ENCODE data around the gene BTBD6. TPM values are rescaled to one million over a fixed set of nuclear protein-coding genes. Genes with fewer than 3 reads are reported as not detected.

The BTBD6 gene
- total RNA-seq, 2 experiments from 2014 or later: 36.9 to 37.6 TPM

DNA sequence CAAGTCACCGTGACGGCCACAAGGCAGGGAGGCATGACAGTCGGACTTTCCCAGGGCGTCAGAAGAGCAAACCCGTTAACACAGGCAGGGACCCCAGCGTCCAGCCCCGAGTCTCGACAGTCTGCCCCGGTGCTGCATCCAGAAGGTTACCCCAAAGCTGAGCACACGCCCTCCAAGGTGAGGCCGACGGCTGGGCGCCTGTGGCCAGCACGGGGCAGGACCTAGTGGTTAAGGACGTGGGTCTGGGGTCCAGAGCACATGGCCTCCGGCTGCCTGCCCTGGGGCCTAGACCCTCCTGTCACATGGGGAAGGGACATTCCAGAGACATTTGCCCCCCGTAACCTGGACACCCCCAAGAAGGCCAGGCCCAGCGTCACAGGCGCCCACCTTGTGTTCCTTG lies 29.7 kb upstream of the BTBD6 start:
- CTCF ChIA-PET: no interaction called here
- Mint-ChIP-seq H3K27me3 (no peaks in the 10 kb centered on the region), H3K9me3 (no peaks in the 10 kb centered on the region), H3K4me1 (ENCODE audit: low read depth) (no peaks in the 10 kb centered on the region), H3K27ac (no peak overlapping the region), H3K4me3 (no peak overlapping the region), H3K36me3 (ENCODE audit: low read depth) (peaks cover 52% of the 10 kb centered on the region)
- H3K9me3 ChIP-seq (ENCODE audit: control insufficient read depth in 1 of 2, insufficient read depth in 1 of 2, low read length in 2 of 2): no peaks in the 10 kb centered on the region
- TF ChIP-seq, protein P1, sequence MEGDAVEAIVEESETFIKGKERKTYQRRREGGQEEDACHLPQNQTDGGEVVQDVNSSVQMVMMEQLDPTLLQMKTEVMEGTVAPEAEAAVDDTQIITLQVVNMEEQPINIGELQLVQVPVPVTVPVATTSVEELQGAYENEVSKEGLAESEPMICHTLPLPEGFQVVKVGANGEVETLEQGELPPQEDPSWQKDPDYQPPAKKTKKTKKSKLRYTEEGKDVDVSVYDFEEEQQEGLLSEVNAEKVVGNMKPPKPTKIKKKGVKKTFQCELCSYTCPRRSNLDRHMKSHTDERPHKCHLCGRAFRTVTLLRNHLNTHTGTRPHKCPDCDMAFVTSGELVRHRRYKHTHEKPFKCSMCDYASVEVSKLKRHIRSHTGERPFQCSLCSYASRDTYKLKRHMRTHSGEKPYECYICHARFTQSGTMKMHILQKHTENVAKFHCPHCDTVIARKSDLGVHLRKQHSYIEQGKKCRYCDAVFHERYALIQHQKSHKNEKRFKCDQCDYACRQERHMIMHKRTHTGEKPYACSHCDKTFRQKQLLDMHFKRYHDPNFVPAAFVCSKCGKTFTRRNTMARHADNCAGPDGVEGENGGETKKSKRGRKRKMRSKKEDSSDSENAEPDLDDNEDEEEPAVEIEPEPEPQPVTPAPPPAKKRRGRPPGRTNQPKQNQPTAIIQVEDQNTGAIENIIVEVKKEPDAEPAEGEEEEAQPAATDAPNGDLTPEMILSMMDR (IDR thresholded peaks at IDR 0.05): no peak
- POLR2A ChIA-PET: no interaction called here
- H3K27ac ChIP-seq (ENCODE audit: low read depth in 1 of 2, low read length in 2 of 2): no peak overlapping the region
- no peak for DNase-seq
- intact Hi-C loops (cut with DNase I, micrococcal nuclease): loop anchor here in 1 of 2 experiments (10.0 kb wide), 1 partner anchor 46 kb away; no protein-coding TSS in a partner anchor
- H3K4me3 ChIP-seq (ENCODE audit: low read length): no peak overlapping the region
- no peak for ATAC-seq (ENCODE audit: poor library complexity)
- no peaks in the 10 kb centered on the region for H3K27me3 ChIP-seq (ENCODE audit: control insufficient read depth in 1 of 2, insufficient read depth in 2 of 2, low read length in 2 of 2)
- peaks cover 76% of the 10 kb centered on the region for H3K36me3 ChIP-seq (ENCODE audit: insufficient read depth, low read length)
- H3K4me1 ChIP-seq (ENCODE audit: insufficient read depth, low read length): no peaks in the 10 kb centered on the region

DNA sequence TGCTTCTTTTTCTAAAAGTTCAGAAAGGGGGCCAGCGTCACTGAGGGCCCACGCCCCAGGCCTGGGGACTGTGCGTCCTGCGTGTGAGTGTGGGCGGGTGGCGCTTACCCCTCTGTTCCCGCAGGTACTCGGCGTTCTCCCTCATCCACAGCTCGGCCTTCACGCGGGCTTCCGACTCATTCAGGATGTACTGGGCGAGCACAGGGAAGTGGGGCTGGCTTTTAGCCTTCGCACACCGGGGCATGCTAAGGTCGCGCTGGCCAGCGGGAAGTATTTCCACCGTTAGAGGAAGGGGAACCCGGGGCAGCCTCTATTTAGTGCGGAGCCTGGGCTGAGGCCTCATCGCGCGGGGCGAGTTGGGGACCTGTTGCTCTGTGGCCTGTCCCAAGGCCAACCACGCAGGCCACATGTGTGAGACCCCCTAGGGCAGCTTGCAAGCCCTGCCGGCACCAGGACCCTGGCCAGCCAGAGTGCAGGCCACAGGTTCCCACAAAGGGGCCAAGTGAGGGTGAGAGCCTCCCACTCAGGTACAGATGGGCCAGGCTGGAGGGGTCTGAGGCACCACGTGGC lies 29.2 kb upstream of the BTBD6 start:
- Histone ChIP-seq H3K27ac (ENCODE audit: low read depth in 1 of 2, low read length in 2 of 2) (no peak overlapping the region), H3K4me1 (ENCODE audit: insufficient read depth, low read length) (no peaks in the 10 kb centered on the region), H3K36me3 (ENCODE audit: insufficient read depth, low read length) (peaks cover 77% of the 10 kb centered on the region), H3K9me3 (ENCODE audit: control insufficient read depth in 1 of 2, insufficient read depth in 1 of 2, low read length in 2 of 2) (no peaks in the 10 kb centered on the region), H3K4me3 (ENCODE audit: low read length) (no peak overlapping the region), H3K27me3 (ENCODE audit: control insufficient read depth in 1 of 2, insufficient read depth in 2 of 2, low read length in 2 of 2) (no peaks in the 10 kb centered on the region)
- ATAC-seq (ENCODE audit: poor library complexity): no peak
- ChIA-PET CTCF (no interaction called here), POLR2A (no interaction called here)
- Mint-ChIP-seq H3K4me1 (ENCODE audit: low read depth) (no peaks in the 10 kb centered on the region), H3K4me3 (no peak overlapping the region), H3K9me3 (no peaks in the 10 kb centered on the region), H3K36me3 (ENCODE audit: low read depth) (peaks cover 56% of the 10 kb centered on the region), H3K27me3 (no peaks in the 10 kb centered on the region), H3K27ac (no peak overlapping the region)
- TF ChIP-seq, protein P1 (IDR thresholded peaks at IDR 0.05): no peak
- intact Hi-C loops (cut with DNase I, micrococcal nuclease): loop anchor here in 1 of 2 experiments (10.0 kb wide), 1 partner anchor 46 kb away; no protein-coding TSS in a partner anchor
- no peak for DNase-seq

DNA sequence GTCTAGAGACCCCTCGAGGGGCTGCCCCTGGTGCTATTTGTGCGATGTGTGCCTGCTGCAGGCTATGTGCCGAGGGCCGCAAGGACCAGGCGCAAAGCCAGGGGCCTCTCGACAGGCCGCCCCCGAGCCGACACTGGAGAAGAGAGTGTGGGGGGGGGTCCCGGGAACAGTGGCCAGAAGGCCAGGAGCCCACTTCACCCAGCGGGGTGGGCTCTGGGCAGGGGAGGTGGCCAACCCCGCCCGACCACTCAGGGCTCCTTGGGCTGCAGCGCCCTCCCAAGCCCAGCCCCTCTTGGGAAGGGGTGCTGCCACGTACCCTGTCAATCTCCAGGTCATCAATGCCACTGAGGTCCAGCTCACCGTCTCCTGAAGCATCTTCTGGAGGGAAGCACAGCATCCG lies 28.6 kb upstream of the BTBD6 start:
- ATAC-seq (ENCODE audit: poor library complexity): no peak
- peaks cover 78% of the 10 kb centered on the region for H3K36me3 ChIP-seq (ENCODE audit: insufficient read depth, low read length)
- no peaks in the 10 kb centered on the region for H3K9me3 Mint-ChIP-seq

More for the DNA sequence above, 28.6 kb upstream of the BTBD6 start:
- no peaks in the 10 kb centered on the region for H3K27me3 Mint-ChIP-seq
- Histone ChIP-seq H3K27me3 (ENCODE audit: control insufficient read depth in 1 of 2, insufficient read depth in 2 of 2, low read length in 2 of 2) (no peaks in the 10 kb centered on the region), H3K4me1 (ENCODE audit: insufficient read depth, low read length) (no peaks in the 10 kb centered on the region), H3K4me3 (ENCODE audit: low read length) (no peak overlapping the region), H3K9me3 (ENCODE audit: control insufficient read depth in 1 of 2, insufficient read depth in 1 of 2, low read length in 2 of 2) (no peaks in the 10 kb centered on the region), H3K27ac (ENCODE audit: low read depth in 1 of 2, low read length in 2 of 2) (no peak overlapping the region)
- intact Hi-C loops (cut with DNase I, micrococcal nuclease): loop anchor here in 1 of 2 experiments (10.0 kb wide), 1 partner anchor 45 kb away; no protein-coding TSS in a partner anchor
- peaks cover 56% of the 10 kb centered on the region for H3K36me3 Mint-ChIP-seq (ENCODE audit: low read depth)
- no peaks in the 10 kb centered on the region for H3K4me1 Mint-ChIP-seq (ENCODE audit: low read depth)
- CTCF ChIA-PET: no interaction called here
- POLR2A ChIA-PET: interaction anchor here (0.7 kb wide), 1 partner anchor 159 kb away, joined by 4 read pairs; no protein-coding TSS in a partner anchor
- H3K4me3 Mint-ChIP-seq: no peak overlapping the region
- DNase-seq: no peak
- H3K27ac Mint-ChIP-seq: no peak overlapping the region
- TF ChIP-seq, protein P1 (IDR thresholded peaks at IDR 0.05): no peak
